Effector memory CD4-positive, alpha-beta T cell (primary cell): ENCODE data around the gene DDX31.

Experiments used
- DNase-seq, 3 donors: peaks; one replicate each; pipeline ENCODE4 v3.0.0-alpha.2; 2020
- H3K27ac ChIP-seq: 2 replicates; pipeline ENCODE4 v1.7.0; 2013; ENCODE audit warnings: mild to moderate bottlenecking, low read length, moderate library complexity; ENCODE audit not compliant: insufficient read depth, poor library complexity, severe bottlenecking
- H3K27me3 ChIP-seq: replicated peaks from 2 replicates; pipeline ENCODE4 v1.7.0; 2013; ENCODE audit warnings: mild to moderate bottlenecking, low read length; ENCODE audit not compliant: insufficient read depth, control insufficient read depth, poor library complexity, severe bottlenecking
- H3K36me3 ChIP-seq: 2 replicates; pipeline ENCODE4 v1.7.0; 2013; ENCODE audit warnings: mild to moderate bottlenecking, low read length, moderate library complexity; ENCODE audit not compliant: control insufficient read depth, insufficient read depth
- H3K4me1 ChIP-seq: 2 replicates; pipeline ENCODE4 v1.7.0; 2013; ENCODE audit warnings: low read length, mild to moderate bottlenecking; ENCODE audit not compliant: control insufficient read depth, insufficient read depth, poor library complexity, severe bottlenecking
- H3K4me3 ChIP-seq: 2 replicates; pipeline ENCODE4 v1.7.0; 2013; ENCODE audit warnings: low read length, low read depth, mild to moderate bottlenecking; ENCODE audit not compliant: insufficient read depth, poor library complexity, severe bottlenecking
- H3K9me3 ChIP-seq: 2 replicates; pipeline ENCODE4 v1.7.0; 2013; ENCODE audit warnings: mild to moderate bottlenecking, low read length, moderate library complexity; ENCODE audit not compliant: control insufficient read depth

DDX31 gene

GRCh38 chr9:132592451-132592850 lies 77.3 kb downstream of the DDX31 start:
- DNase-seq, result no peak
- Histone ChIP-seq H3K27ac (no peak overlapping the region), H3K27me3 (peaks cover 22% of the 10 kb centered on the region)

DNA sequence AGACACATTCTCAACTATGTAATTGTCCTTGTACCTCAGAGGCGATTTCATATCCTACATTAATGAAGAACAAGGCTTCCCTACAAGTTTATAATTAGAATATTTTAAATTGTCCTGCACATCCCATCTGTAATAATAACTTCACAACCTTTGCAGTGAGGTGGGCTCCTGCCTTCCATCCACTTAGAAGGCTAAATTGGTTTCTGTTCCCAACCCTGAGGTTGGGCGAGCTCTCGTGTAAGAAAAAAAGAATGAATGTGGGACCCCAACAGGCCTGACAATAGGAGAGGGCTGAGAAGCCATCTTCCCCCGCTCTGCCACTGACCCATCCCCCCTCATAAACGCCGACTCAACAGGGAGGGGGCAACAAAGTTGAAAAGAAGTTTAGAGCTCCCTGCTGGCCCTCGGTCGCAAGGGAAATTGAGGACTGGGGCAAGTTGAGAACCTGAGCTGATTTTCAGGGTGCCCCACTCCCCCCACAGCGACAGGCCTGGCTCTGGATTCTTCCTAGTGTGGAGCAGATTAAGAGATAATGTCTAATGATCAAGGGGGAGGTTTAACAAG lies 78.0 kb downstream of the DDX31 start:
- H3K27ac ChIP-seq, result no peak overlapping the region
- DNase-seq, result no peak
- H3K36me3 ChIP-seq, result peaks cover 21% of the 10 kb centered on the region
- H3K9me3 ChIP-seq, result no peaks in the 10 kb centered on the region
- peaks cover 29% of the 10 kb centered on the region for H3K27me3 ChIP-seq
- no peaks in the 10 kb centered on the region for H3K4me1 ChIP-seq
- H3K4me3 ChIP-seq, result no peak overlapping the region

More at GRCh38 chr9:132592451-132592850, 77.3 kb downstream of the DDX31 start:
- Histone ChIP-seq H3K4me1 (no peaks in the 10 kb centered on the region), H3K36me3 (peaks cover 21% of the 10 kb centered on the region), H3K4me3 (no peak overlapping the region), H3K9me3 (no peaks in the 10 kb centered on the region)

DNA sequence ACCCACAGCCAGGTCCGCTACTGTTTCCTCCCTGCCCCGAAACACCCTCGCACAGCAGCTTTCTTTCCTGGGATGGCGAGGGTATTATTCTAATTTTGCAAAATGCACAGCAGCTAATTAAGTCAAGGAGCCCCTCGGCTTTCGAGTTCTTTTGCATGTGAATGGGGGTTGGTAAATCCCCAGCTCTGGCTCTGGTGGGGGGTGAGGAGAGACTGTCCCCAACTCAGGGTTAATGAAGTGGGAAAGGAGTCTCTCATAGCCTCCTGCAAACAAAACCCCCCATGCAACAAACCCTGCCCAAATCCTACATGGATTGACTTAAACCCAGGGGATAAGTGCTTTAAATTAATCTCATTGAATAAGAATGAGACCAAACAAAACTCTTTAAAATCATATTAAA lies 78.5 kb downstream of the DDX31 start:
- Histone ChIP-seq H3K36me3 (peaks cover 16% of the 10 kb centered on the region), H3K4me1 (no peaks in the 10 kb centered on the region), H3K4me3 (no peak overlapping the region), H3K9me3 (no peaks in the 10 kb centered on the region), H3K27ac (no peak overlapping the region), H3K27me3 (peaks cover 33% of the 10 kb centered on the region)
- DNase-seq, result no peak

DNA sequence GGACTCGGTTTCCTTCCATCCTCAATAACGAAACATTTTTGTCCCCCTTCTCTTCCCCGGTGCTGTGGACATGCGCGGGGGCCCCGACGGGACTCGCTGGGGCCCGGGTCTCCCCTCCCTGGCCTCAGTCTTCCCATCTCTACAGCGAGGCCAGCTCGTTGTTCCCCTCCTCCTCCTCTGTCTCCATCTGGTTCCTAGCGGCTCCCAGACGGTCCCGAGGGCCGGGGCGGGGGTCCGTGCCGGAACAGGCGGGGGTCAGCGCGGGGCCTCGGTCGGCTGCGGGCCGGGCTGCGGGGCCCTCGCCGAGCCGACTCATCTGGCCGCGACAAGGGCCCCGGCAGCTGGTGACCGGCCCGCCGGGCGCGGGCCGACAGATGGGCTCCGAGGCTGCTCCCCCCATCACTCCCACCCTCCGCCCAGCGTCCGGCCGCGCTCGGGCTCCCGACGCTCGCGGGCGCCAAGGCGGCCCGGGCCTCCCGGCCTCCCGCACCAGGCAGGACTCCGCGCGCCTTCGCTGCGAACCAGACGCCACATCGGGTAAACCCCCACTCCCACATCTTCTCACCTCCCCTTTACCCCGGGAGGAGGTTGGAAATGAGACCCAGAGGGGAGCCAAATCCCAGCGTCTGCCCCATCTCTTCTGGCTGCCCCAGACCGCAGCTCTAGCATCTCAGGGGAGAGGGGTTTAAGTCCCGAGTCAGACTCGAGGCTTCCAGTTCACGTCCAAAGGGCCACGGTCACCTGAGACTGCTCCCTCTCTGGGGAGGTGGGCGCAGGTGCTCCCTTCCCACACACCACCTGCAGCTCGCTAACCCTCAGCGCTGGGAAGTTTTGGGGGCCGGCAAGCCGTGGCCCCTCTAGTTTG lies 79.2 kb downstream of the DDX31 start:
- H3K27me3 ChIP-seq, result peaks cover 40% of the 10 kb centered on the region
- no peaks in the 10 kb centered on the region for H3K4me1 ChIP-seq
- H3K27ac ChIP-seq, result no peak overlapping the region
- peaks cover 15% of the 10 kb centered on the region for H3K36me3 ChIP-seq
- no peak for DNase-seq
- no peak overlapping the region for H3K4me3 ChIP-seq
- no peaks in the 10 kb centered on the region for H3K9me3 ChIP-seq

DNA sequence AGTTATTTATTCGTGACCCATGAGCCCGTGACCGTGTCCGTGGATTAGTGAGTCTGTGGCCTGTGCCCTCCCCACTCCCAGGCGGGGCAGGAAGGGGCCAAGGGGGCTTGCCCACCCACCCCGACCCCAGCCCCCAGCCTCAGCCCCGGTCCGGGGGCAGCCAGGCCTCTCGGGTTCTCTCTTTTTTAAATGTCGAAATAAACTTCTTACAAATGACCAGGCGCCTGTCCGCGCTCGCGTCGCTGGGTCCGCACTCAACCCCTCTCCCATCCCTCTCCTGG lies 79.8 kb downstream of the DDX31 start:
- Histone ChIP-seq H3K4me1 (no peaks in the 10 kb centered on the region), H3K27ac (no peak overlapping the region), H3K27me3 (peaks cover 46% of the 10 kb centered on the region), H3K36me3 (peaks cover 9% of the 10 kb centered on the region), H3K4me3 (no peak overlapping the region), H3K9me3 (no peaks in the 10 kb centered on the region)
- no peak for DNase-seq

DNA sequence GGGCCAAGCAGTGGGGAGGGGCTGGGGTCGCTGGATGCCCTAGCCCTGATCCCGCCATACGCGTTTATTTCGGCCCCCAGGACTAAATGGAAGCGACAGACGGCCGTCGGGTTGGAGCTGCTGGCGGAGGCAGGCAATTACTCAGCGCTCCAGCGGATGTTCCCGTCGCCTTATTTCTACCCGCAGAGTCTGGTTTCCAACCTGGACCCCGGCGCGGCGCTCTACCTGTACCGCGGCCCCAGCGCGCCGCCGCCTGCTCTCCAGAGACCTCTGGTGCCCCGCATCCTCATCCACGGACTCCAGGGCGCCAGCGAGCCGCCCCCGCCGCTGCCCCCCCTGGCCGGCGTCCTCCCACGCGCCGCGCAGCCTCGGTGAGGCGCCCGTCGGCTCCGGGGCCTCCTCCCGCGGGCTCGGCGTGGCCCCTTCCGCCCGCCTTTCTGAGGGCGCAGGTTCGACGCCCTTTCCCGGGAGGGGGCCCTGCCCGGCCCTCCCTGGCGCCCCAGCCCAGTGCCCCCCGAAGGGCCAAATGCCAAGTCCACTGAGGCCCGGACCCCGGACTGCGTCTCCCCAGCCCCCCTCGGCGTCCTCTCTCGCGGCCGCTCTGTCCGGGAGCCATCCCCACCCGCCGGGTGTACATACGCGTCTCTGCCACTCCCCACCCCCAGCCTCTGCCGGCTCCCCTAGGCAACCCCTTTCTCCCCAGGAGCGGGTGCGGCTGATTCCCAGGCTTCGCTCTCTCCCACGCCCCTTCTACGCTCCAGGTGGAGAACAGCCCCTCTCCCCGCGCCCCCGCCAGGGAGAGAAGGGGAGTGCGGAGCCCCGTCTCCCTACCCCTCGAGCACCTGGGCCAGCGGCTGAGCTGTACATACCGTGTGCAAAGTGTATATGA lies 80.4 kb downstream of the DDX31 start:
- Histone ChIP-seq H3K4me3 (no peak overlapping the region), H3K9me3 (no peaks in the 10 kb centered on the region), H3K27me3 (peaks cover 51% of the 10 kb centered on the region), H3K27ac (no peak overlapping the region), H3K4me1 (no peaks in the 10 kb centered on the region), H3K36me3 (peaks cover 3% of the 10 kb centered on the region)
- DNase-seq, result no peak

- H3K27ac ChIP-seq, result no peak overlapping the region
- H3K36me3 ChIP-seq, result no peaks in the 10 kb centered on the region
- no peak for DNase-seq
- no peaks in the 10 kb centered on the region for H3K9me3 ChIP-seq
- H3K27me3 ChIP-seq, result peaks cover 58% of the 10 kb centered on the region
- H3K4me3 ChIP-seq, result no peak overlapping the region
- no peaks in the 10 kb centered on the region for H3K4me1 ChIP-seq
Observed at GRCh38 chr9:132588501-132589147, 81.2 kb downstream of the DDX31 start.

DNA sequence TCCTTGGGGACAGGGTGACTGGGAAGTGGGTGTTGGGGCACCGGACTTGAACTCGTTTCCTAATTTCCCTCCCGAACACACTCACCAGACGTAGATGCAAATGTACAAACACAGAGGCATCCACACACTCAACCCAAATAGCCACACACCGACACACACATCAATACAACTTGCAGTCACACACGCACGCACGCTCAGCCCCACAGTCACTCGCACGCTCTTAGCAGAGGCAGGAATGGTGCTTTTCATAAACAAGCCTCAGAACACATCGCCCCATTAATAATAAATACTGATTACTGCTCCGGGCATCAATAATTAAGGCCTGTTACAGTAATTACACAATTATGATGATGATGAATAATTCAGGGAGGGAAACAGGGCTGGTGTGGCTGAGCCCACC lies 81.7 kb downstream of the DDX31 start:
- Histone ChIP-seq H3K27ac (no peak overlapping the region), H3K36me3 (no peaks in the 10 kb centered on the region), H3K4me1 (no peaks in the 10 kb centered on the region), H3K4me3 (no peak overlapping the region), H3K9me3 (no peaks in the 10 kb centered on the region), H3K27me3 (peaks cover 63% of the 10 kb centered on the region)
- DNase-seq, result no peak

DNA sequence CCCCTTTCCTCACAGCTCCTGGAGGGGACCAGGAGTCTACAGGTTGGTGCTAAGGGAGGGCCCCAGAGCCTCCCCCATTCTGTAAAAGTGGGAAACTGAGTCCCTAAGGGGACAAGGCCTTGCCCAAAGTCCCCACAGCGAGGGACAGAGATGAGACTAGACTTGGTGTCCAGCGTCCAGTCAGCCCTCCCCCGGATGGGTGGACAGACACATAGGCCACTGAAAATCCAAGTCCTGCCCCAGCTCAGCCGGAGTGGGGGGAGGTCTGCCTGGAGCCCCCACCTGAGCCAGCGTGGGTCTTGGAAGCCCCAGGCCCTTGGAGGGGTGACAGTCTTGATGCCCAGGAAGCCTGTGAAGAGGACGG lies 82.2 kb downstream of the DDX31 start:
- no peaks in the 10 kb centered on the region for H3K9me3 ChIP-seq
- peaks cover 67% of the 10 kb centered on the region for H3K27me3 ChIP-seq
- no peaks in the 10 kb centered on the region for H3K36me3 ChIP-seq
- DNase-seq, result no peak
- H3K4me3 ChIP-seq, result no peak overlapping the region
- no peak overlapping the region for H3K27ac ChIP-seq
- H3K4me1 ChIP-seq, result no peaks in the 10 kb centered on the region
